ENCODE results near the gene ADARB1.

ADARB1 gene

DNA sequence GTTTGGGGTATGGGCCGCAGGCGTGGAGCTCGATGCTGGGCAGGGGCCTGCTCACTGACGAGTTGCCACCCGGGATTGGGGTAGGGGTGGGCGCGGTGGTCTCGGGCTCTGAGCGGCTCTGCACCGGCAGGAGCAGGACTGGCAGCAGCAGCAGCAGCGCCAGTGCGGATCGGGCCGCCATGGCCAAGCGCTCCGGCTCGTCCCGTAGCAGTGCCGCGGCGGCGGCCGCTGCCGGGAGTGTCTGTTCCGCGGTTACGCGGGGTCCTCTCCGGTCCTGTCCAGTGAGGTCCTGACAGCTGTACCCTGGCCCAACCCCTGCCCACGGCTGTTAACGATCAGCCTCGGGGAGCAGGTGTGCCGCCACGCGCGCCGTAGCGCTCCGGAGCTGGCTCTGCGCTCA is 26.5 kb downstream of the ADARB1 start:
- TF ChIP-seq ZNF274 (IDR thresholded peaks at IDR 0.05; ENCODE audit: low read depth, low read length): no peak
- no peak for TF ChIP-seq SUZ12 (IDR thresholded peaks at IDR 0.05; ENCODE audit: extremely low read depth, insufficient read depth, insufficient read length)
- peaks cover 3% of the 10 kb centered on the region for H3K4me1 ChIP-seq (ENCODE audit: insufficient read depth, insufficient read length)

DNA sequence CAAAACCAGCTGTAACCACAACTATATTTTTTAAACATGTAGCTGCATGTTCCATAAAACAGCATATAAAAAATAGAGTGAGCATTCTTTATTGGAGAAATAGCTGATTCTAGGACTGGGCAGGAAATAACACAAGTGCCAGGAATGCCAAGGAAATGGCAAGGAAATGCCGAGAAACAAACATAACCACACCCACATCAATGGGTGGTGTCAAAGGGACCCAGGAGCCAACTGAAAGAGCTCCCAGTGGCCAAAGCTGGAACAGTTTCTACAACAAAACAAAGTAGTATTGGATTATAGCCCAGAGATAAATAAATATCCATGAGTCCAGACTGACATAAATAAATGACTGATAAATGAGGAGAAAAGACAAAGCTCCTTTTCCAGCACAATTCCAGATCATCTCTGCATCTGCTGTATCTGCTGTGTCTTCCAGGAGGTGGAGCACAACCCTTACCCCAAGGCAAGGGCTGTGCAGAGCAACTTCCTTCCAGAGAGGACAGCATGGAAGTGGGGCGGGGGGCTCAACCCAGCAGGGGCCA is 28.1 kb downstream of the ADARB1 start:
- Histone ChIP-seq H3K36me3 (ENCODE audit: insufficient read depth, insufficient read length, low read length) (peaks cover 17% of the 10 kb centered on the region), H3K9ac (ENCODE audit: insufficient read length, low read depth) (no peak overlapping the region), H3K4me1 (ENCODE audit: insufficient read depth, insufficient read length) (no peaks in the 10 kb centered on the region), H3K9me3 (ENCODE audit: insufficient read depth, low read length) (no peaks in the 10 kb centered on the region), H3K4me3 (ENCODE audit: insufficient read length, low read depth) (no peak overlapping the region), H3K27me3 (ENCODE audit: insufficient read depth, insufficient read length) (no peaks in the 10 kb centered on the region)
- TF ChIP-seq ZNF274 (IDR thresholded peaks at IDR 0.05; ENCODE audit: low read depth, low read length): no peak
- no peak for TF ChIP-seq SUZ12 (IDR thresholded peaks at IDR 0.05; ENCODE audit: extremely low read depth, insufficient read depth, insufficient read length)
- TF ChIP-seq YY1 (IDR thresholded peaks at IDR 0.05; ENCODE audit: insufficient read depth, insufficient read length): no peak
- no peak for DNase-seq (ENCODE audit: low read depth, low spot score)

More for the DNA sequence above, 26.5 kb downstream of the ADARB1 start:
- DNase-seq (ENCODE audit: low read depth, low spot score): no peak
- Histone ChIP-seq H3K9me3 (ENCODE audit: insufficient read depth, low read length) (no peaks in the 10 kb centered on the region), H3K4me3 (ENCODE audit: insufficient read length, low read depth) (no peak overlapping the region), H3K9ac (ENCODE audit: insufficient read length, low read depth) (no peak overlapping the region), H3K36me3 (ENCODE audit: insufficient read depth, insufficient read length, low read length) (peaks cover 18% of the 10 kb centered on the region), H3K27me3 (ENCODE audit: insufficient read depth, insufficient read length) (no peaks in the 10 kb centered on the region)

DNA sequence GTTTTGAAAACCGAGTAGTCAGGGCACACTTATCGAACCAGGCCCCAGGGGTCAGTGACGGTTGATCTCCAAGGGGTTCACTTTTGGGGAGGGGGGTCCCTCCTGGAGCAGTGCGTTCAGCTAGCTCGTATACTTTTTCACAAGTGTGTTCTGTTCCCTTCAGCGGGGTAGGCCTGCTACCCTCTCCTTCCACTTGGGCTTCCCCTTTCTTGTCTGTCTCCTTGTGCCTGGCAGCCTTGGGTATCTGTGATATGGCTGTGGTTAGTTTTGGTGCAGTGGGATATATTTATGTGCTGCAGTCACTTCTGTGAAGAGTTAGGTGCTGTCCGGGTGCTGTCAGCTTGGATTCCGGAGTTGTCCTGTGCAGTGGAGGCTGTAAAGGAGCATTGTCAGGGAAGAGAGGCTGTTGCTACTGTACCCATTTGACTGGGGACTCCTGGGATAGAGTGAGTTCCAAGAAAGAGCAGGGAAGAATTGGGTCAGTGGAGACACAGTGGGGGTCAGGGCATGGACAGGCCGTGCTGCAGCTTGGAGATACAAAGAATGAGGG is 29.7 kb downstream of the ADARB1 start:
- Histone ChIP-seq H3K9me3 (ENCODE audit: insufficient read depth, low read length) (no peaks in the 10 kb centered on the region), H3K27me3 (ENCODE audit: insufficient read depth, insufficient read length) (no peaks in the 10 kb centered on the region), H3K9ac (ENCODE audit: insufficient read length, low read depth) (no peak overlapping the region), H3K36me3 (ENCODE audit: insufficient read depth, insufficient read length, low read length) (peaks cover 9% of the 10 kb centered on the region), H3K4me1 (ENCODE audit: insufficient read depth, insufficient read length) (no peaks in the 10 kb centered on the region), H3K4me3 (ENCODE audit: insufficient read length, low read depth) (no peak overlapping the region)
- TF ChIP-seq YY1 (IDR thresholded peaks at IDR 0.05; ENCODE audit: insufficient read depth, insufficient read length): no peak
- no peak for TF ChIP-seq SUZ12 (IDR thresholded peaks at IDR 0.05; ENCODE audit: extremely low read depth, insufficient read depth, insufficient read length)
- TF ChIP-seq ZNF274 (IDR thresholded peaks at IDR 0.05; ENCODE audit: low read depth, low read length): no peak
- DNase-seq (ENCODE audit: low read depth, low spot score): no peak

DNA sequence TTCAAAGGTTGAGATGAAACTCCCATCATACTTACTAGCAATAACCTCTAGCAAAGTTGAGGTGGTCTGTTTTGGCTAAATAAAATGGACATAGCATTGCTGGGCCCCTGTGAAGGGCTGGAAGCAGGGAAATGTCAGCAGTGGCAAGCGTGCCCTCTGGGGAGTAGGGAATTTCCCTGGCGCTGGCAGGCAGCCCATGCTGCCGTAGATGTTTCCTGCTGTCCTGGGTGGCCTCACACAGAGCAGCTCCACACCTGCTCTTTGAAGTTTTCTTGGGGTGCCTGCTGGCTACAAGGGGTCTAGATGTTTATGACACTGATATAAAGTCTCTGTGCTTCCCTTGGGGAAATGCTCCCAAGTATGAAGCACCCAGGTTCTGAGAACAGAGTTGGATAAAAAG is 30.2 kb downstream of the ADARB1 start:
- Histone ChIP-seq H3K4me3 (ENCODE audit: insufficient read length, low read depth) (no peak overlapping the region), H3K4me1 (ENCODE audit: insufficient read depth, insufficient read length) (no peaks in the 10 kb centered on the region)
- DNase-seq (ENCODE audit: low read depth, low spot score): no peak

DNA sequence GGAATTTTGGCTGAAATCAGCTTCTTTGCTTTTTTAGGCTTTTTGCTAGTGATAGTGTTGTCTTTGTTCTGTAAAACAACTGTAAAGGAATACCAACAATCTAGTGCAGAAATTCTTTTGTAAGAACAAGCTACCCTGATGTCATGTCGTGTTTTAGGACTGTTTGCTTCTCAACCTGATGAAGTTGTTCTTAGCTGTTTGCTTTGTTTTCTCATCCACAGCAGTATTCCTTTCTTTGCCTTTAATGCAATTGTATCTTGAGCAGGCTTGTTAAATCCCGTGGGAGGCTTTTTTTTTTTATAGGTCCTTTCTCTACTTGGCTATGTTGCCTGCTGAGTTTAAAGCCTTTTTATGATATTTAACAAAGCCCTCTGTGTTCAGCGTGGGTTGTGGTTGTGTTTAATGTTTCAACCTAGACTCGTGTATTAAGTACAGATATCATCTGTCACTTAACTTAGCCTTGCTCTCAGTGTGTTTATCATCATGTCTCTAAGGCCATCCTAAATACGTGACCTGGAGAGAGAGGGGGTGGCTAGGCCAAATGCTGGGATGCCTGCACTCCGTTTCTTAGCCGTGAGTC is 31.6 kb downstream of the ADARB1 start:
- TF ChIP-seq SUZ12 (IDR thresholded peaks at IDR 0.05; ENCODE audit: extremely low read depth, insufficient read depth, insufficient read length): no peak
- TF ChIP-seq ZNF274 (IDR thresholded peaks at IDR 0.05; ENCODE audit: low read depth, low read length): no peak
- Histone ChIP-seq H3K4me1 (ENCODE audit: insufficient read depth, insufficient read length) (no peaks in the 10 kb centered on the region), H3K4me3 (ENCODE audit: insufficient read length, low read depth) (no peak overlapping the region), H3K27me3 (ENCODE audit: insufficient read depth, insufficient read length) (no peaks in the 10 kb centered on the region), H3K9me3 (ENCODE audit: insufficient read depth, low read length) (no peaks in the 10 kb centered on the region), H3K36me3 (ENCODE audit: insufficient read depth, insufficient read length, low read length) (peaks cover under 1% of the 10 kb centered on the region), H3K9ac (ENCODE audit: insufficient read length, low read depth) (no peak overlapping the region)
- no peak for DNase-seq (ENCODE audit: low read depth, low spot score)

More for the DNA sequence above, 30.2 kb downstream of the ADARB1 start:
- TF ChIP-seq SUZ12 (IDR thresholded peaks at IDR 0.05; ENCODE audit: extremely low read depth, insufficient read depth, insufficient read length) (no peak), YY1 (IDR thresholded peaks at IDR 0.05; ENCODE audit: insufficient read depth, insufficient read length) (no peak), ZNF274 (IDR thresholded peaks at IDR 0.05; ENCODE audit: low read depth, low read length) (no peak)
- Histone ChIP-seq H3K27me3 (ENCODE audit: insufficient read depth, insufficient read length) (no peaks in the 10 kb centered on the region), H3K9ac (ENCODE audit: insufficient read length, low read depth) (no peak overlapping the region), H3K36me3 (ENCODE audit: insufficient read depth, insufficient read length, low read length) (peaks cover 9% of the 10 kb centered on the region), H3K9me3 (ENCODE audit: insufficient read depth, low read length) (no peaks in the 10 kb centered on the region)

DNA sequence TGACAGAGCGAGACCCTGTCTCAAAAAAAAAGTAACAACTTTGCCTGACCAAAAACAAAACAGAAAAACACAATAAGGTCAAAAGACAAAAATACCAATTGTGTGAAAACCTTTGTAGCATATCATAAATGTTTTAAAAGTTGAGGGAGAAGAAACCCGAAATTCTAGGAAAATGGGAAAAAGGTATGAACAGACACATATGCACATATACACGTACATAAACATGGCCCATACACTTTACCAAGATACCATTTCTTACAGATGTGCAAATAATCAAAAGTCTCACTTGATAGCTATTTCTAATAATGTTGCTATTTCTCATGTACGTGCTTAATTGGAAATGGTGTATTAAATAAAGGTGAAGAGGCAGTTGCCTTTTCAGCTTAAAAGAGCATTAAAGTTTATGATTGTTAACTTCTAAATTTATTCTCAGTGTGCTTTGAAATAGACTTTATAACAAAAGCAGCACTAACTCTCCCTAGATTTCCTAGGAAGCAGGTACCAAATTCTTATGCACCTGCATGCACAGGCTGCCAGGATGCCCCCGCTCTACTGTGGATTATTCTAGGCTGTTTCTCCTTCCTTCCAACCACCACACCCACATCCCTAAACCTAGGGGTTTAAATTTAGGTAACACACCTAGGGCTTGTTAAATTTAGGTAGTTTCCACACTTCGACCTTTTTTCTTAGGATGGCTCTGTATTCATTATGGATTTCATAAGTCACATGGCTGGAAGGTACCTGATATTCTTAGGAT is 33.8 kb downstream of the ADARB1 start:
- H3K27me3 ChIP-seq (ENCODE audit: insufficient read depth, insufficient read length): no peaks in the 10 kb centered on the region
- DNase-seq (ENCODE audit: low read depth, low spot score): no peak
- no peaks in the 10 kb centered on the region for H3K36me3 ChIP-seq (ENCODE audit: insufficient read depth, insufficient read length, low read length)
- H3K9me3 ChIP-seq (ENCODE audit: insufficient read depth, low read length): no peaks in the 10 kb centered on the region
- no peak overlapping the region for H3K9ac ChIP-seq (ENCODE audit: insufficient read length, low read depth)
- no peak overlapping the region for H3K4me3 ChIP-seq (ENCODE audit: insufficient read length, low read depth)
- no peaks in the 10 kb centered on the region for H3K4me1 ChIP-seq (ENCODE audit: insufficient read depth, insufficient read length)
- TF ChIP-seq SUZ12 (IDR thresholded peaks at IDR 0.05; ENCODE audit: extremely low read depth, insufficient read depth, insufficient read length) (no peak), ZNF274 (IDR thresholded peaks at IDR 0.05; ENCODE audit: low read depth, low read length) (no peak), YY1 (IDR thresholded peaks at IDR 0.05; ENCODE audit: insufficient read depth, insufficient read length) (no peak)

Measured in NT2/D1 (cell line).